Measurements from ENCODE around the gene CNTNAP2. TPM values are rescaled to one million over a fixed set of nuclear protein-coding genes. Genes with fewer than 3 reads are reported as not detected.

CNTNAP2 gene
- total and polyA plus RNA-seq, 2 of the 4 experiments (the other 2 are of a cell fraction) = not detected

GRCh38 chr7:146875981-146876380 lies 759.4 kb downstream of the CNTNAP2 start:
- H3K9me1 ChIP-seq (ENCODE audit: insufficient read depth, low read length) = no peaks in the 10 kb centered on the region
- CTCF ChIA-PET = no interaction called here

More at GRCh38 chr7:146875981-146876380, 759.4 kb downstream of the CNTNAP2 start:
- no peak overlapping the region for H4K8ac ChIP-seq (ENCODE audit: low read depth in 2 of 2, low read length in 2 of 2)
- no peak overlapping the region for H2BK15ac ChIP-seq (ENCODE audit: low read depth, low read length)
- H2BK120ac ChIP-seq (ENCODE audit: low read depth, low read length) = no peak overlapping the region
- DNase-seq (no peak), ATAC-seq (ENCODE audit: low read depth) (no peak)
- H3K27me3 ChIP-seq (ENCODE audit: control insufficient read depth, insufficient read depth, low read length) = no peaks in the 10 kb centered on the region
- no peaks in the 10 kb centered on the region for H3K36me3 ChIP-seq (ENCODE audit: control insufficient read depth, insufficient read depth, low read length)
- H2BK5ac ChIP-seq (ENCODE audit: low read depth, low read length, poor library complexity, severe bottlenecking) = no peak overlapping the region
- no peak overlapping the region for H3K9ac ChIP-seq (ENCODE audit: low read depth, low read length)
- H3K4ac ChIP-seq (ENCODE audit: low read depth, low read length) = no peak overlapping the region
- H3K4me1 ChIP-seq (ENCODE audit: control insufficient read depth, insufficient read depth, low read length) = no peaks in the 10 kb centered on the region
- no peak overlapping the region for H3K4me2 ChIP-seq (ENCODE audit: low read depth, low read length)
- H3K56ac ChIP-seq (ENCODE audit: extremely low read depth, insufficient read depth, low read length) = no peak overlapping the region
- intact Hi-C loops (cut with micrococcal nuclease) = no loop called here
- in situ Hi-C loops (cut with MboI; ENCODE audit: low sequenced_read_pairs) = no loop called here
- H4K91ac ChIP-seq (ENCODE audit: insufficient read depth, low read depth, low read length) = no peak overlapping the region
- H3K27ac ChIP-seq (ENCODE audit: insufficient read depth, low read length) = no peak overlapping the region
- H4K20me1 ChIP-seq (ENCODE audit: insufficient read depth, low read length) = no peaks in the 10 kb centered on the region
- no peak overlapping the region for H3K23ac ChIP-seq (ENCODE audit: low read depth, low read length)
- H2AK5ac ChIP-seq (ENCODE audit: low read depth, low read length) = no peak overlapping the region
- peaks cover 3% of the 10 kb centered on the region; the same call in 1 of the 2 replicates for H3K9me3 ChIP-seq (ENCODE audit: control insufficient read depth, insufficient read depth, low read length)
- no peak overlapping the region for H2BK20ac ChIP-seq (ENCODE audit: low read depth, low read length)
- POLR2A ChIA-PET (ENCODE audit: unreplicated experiment) = no interaction called here
- H3K79me1 ChIP-seq (ENCODE audit: low read depth in 1 of 2, low read length in 2 of 2) = no peaks in the 10 kb centered on the region
- dilution Hi-C loops (cut with HindIII; ENCODE audit: low sequenced_read_pairs, unreplicated experiment) = no loop called here
- H3K4me3 ChIP-seq (ENCODE audit: insufficient read depth, low read depth, low read length) = no peak overlapping the region
- no TSS peak for BruUV-seq (replicated peaks)
- no peak overlapping the region for H4K5ac ChIP-seq (ENCODE audit: low read depth, low read length)
- no peak overlapping the region for H3K18ac ChIP-seq (ENCODE audit: low read depth, low read length)
- no peak overlapping the region for H2AFZ ChIP-seq (replicated peaks; ENCODE audit: low read length, poor library complexity)
- no CpG with 5 or more reads among the region's 2 CpGs for whole genome bisulfite sequencing, 2 experiments (ENCODE audit: extremely low coverage in 2 of 2, insufficient read length in 1 of 2)
- H2AK9ac ChIP-seq (replicated peaks; ENCODE audit: low read depth, low read length, poor library complexity) = no peak overlapping the region
- TF ChIP-seq RAD21 (IDR thresholded peaks at IDR 0.05; ENCODE audit: low read length) (no peak), CTCF (conservative IDR thresholded peaks at IDR 0.05; ENCODE audit: low read depth, low read length) (no peak), ELK1 (IDR thresholded peaks at IDR 0.05; ENCODE audit: borderline replicate concordance, low read depth, low read length) (no peak), MAZ (IDR thresholded peaks at IDR 0.05; ENCODE audit: borderline replicate concordance, low read depth, low read length) (no peak), MAFK (IDR thresholded peaks at IDR 0.05; ENCODE audit: low read depth, low read length) (no peak), RCOR1 (IDR thresholded peaks at IDR 0.05; ENCODE audit: insufficient replicate concordance, low read length) (no peak), MXI1 (IDR thresholded peaks at IDR 0.05; ENCODE audit: borderline replicate concordance, low read depth, low read length) (no peak), FOS (IDR thresholded peaks at IDR 0.05; ENCODE audit: low read depth, low read length) (no peak)
- no peak overlapping the region for H3K14ac ChIP-seq (replicated peaks; ENCODE audit: low read depth, low read length)
